ENCODE results near the gene SH2B2.
"Not testable (repeated sequence)": the region's sequence is repeated elsewhere in the genome, so short reads cannot be mapped to it uniquely, and the experiment has no call there.

The SH2B2 gene

GRCh38 chr7:102337420-102337819 lies 50.8 kb downstream of the SH2B2 start:
- not testable (repeated sequence) for DNase-seq

GRCh38 chr7:102340599-102341368 lies 54.1 kb downstream of the SH2B2 start:
- DNase-seq, result not testable (repeated sequence)

- DNase-seq, result not testable (repeated sequence)
These were observed 60.3 kb downstream of the SH2B2 start for GRCh38 chr7:102346983-102347382.

- not testable (repeated sequence) for DNase-seq
These were observed 69.7 kb downstream of the SH2B2 start, which contains the start of gene SPDYE6 for GRCh38 chr7:102356344-102356743. Gene SPDYE6 (minus strand): TSS chr7:102356444. CDS start chr7:102356023, 421 bp downstream.

GRCh38 chr7:102363549-102364393 lies 77.1 kb downstream of the SH2B2 start:
- DNase-seq, result peak; percentile 98

- not testable (repeated sequence) for DNase-seq
These were observed 77.8 kb downstream of the SH2B2 start for GRCh38 chr7:102364394-102364886.

GRCh38 chr7:102365390-102365789 lies 78.7 kb downstream of the SH2B2 start:
- DNase-seq, result not testable (repeated sequence)

- not testable (repeated sequence) for DNase-seq
These were observed 83.4 kb downstream of the SH2B2 start for GRCh38 chr7:102370038-102370437.
